Nephron (organoid): ENCODE measurements around the gene RYR2.

Experiments
- H3K27ac Mint-ChIP-seq, 3 experiments: 2 replicates each; pipeline ENCODE4 v1.8.0; 2020; ENCODE audit warnings: mixed read lengths in 3 of 3, mild to moderate bottlenecking in 2 of 3, moderate library complexity in 1 of 3
- H3K27me3 Mint-ChIP-seq: 2 replicates; pipeline ENCODE4 v1.8.0; 2021; ENCODE audit warnings: low read depth, mild to moderate bottlenecking, moderate library complexity, mixed read lengths
- H3K36me3 Mint-ChIP-seq: 2 replicates; pipeline ENCODE4 v1.8.0; 2020; ENCODE audit warnings: low read depth, mixed read lengths
- H3K4me1 Mint-ChIP-seq: 2 replicates; pipeline ENCODE4 v1.8.0; 2020; ENCODE audit warnings: mixed read lengths
- H3K4me3 Mint-ChIP-seq, 3 experiments: 2 replicates each; pipeline ENCODE4 v1.8.0; 2020; ENCODE audit warnings: mild to moderate bottlenecking in 3 of 3, mixed read lengths in 3 of 3, moderate library complexity in 2 of 3
- H3K9me3 Mint-ChIP-seq: 2 replicates; pipeline ENCODE4 v1.8.0; 2020; ENCODE audit warnings: mixed read lengths
- TF ChIP-seq, protein P1 (sequence below), 3 experiments: fragments of 200-600 bp; sonication (generic); IDR thresholded peaks; one replicate each; pipeline ENCODE4 v1.5.0; 2021; ENCODE audit warnings: antibody characterized with exemption in 3 of 3; ENCODE audit not compliant: unreplicated experiment in 3 of 3

RYR2 gene

DNA sequence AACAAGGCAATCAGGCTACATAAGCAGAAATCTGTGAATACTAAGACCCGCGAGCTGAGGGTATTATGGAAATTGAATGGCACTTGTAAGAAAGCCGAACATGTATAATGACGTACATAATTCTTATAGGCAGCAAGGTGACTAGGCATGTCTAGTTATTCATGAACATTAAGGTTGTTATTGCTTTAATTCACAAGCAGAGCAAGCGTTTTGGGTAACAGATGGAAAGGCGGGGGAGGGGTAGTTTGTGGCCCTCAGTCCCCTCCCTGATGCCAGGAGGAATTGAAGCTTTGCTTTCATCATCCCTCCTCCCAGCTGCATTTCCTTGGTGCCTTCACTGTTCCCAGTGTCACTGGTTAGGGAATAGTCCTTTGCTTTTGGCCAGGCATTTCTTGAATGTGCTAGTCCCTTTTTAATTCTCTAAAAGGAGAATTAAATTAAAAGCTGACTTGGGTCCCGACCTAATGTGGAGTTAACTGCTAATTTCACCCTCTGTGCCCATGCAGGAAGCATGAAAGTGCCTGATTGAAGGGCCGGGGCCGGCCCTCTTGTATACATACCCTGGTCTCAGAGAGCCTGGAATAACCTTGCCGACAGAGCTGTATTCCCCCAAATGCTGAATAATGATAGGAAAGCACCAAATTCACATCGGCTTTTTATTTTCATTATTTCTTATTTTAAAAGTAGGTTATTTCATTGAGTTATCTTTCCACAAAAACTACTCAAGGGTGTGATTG lies 42.5 kb downstream of the RYR2 start:
- Mint-ChIP-seq H3K27me3 (peaks cover 6% of the 10 kb centered on the region), H3K36me3 (no peaks in the 10 kb centered on the region), H3K4me3 (no peak overlapping the region), H3K27ac (no peak overlapping the region), H3K4me1 (no peaks in the 10 kb centered on the region), H3K9me3 (peaks cover 2% of the 10 kb centered on the region)
- TF ChIP-seq, protein P1, sequence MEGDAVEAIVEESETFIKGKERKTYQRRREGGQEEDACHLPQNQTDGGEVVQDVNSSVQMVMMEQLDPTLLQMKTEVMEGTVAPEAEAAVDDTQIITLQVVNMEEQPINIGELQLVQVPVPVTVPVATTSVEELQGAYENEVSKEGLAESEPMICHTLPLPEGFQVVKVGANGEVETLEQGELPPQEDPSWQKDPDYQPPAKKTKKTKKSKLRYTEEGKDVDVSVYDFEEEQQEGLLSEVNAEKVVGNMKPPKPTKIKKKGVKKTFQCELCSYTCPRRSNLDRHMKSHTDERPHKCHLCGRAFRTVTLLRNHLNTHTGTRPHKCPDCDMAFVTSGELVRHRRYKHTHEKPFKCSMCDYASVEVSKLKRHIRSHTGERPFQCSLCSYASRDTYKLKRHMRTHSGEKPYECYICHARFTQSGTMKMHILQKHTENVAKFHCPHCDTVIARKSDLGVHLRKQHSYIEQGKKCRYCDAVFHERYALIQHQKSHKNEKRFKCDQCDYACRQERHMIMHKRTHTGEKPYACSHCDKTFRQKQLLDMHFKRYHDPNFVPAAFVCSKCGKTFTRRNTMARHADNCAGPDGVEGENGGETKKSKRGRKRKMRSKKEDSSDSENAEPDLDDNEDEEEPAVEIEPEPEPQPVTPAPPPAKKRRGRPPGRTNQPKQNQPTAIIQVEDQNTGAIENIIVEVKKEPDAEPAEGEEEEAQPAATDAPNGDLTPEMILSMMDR (IDR thresholded peaks at IDR 0.05; ENCODE audit: unreplicated experiment in 3 of 3): no peak

DNA sequence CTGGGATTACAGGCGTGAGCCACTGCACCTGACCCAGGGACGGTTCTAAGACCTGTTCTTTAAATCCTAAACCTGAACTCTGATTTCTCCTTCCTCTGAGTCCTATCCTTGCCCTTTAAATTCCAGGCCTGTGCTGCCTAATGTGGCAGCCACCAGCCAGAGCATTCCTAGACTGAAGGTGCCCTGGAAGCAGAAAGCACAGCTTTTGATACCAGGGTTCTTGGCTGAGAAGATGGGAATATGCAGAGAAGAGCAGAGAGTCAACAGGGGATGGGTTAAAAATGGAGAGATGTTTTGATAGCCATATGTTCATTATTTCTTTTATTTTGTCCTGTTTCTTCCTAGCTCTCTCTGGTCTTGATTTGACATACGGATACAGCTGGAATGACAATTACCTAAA lies 49.7 kb downstream of the RYR2 start:
- TF ChIP-seq, protein P1 (IDR thresholded peaks at IDR 0.05; ENCODE audit: unreplicated experiment in 3 of 3): no peak
- Mint-ChIP-seq H3K27me3 (peaks cover 3% of the 10 kb centered on the region), H3K4me1 (no peaks in the 10 kb centered on the region), H3K36me3 (no peaks in the 10 kb centered on the region), H3K4me3 (no peak overlapping the region), H3K9me3 (no peaks in the 10 kb centered on the region), H3K27ac (no peak overlapping the region)

DNA sequence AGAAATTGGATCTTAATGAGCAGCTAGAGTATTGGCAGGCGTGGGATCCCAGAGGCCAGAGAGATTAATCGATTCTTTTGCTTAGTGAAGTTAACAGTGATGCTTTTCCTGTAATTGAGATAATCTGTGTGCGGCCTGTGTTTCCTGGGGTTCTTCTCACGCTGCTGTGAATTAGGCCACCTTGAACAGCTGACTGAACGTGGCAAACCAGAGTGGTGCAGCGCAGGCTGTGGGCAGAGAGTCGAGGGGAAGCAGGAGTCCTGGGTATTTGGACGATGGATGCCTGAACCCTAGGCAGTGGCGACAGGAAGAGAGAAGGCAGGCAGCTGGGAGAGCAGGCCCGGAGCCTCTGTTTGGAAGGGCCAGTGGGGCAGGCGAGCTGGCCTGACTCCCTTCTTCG lies 51.7 kb downstream of the RYR2 start:
- TF ChIP-seq, protein P1 (IDR thresholded peaks at IDR 0.05; ENCODE audit: unreplicated experiment in 3 of 3): no peak
- H3K27me3 Mint-ChIP-seq: peaks cover 3% of the 10 kb centered on the region
- no peaks in the 10 kb centered on the region for H3K36me3 Mint-ChIP-seq
- H3K4me1 Mint-ChIP-seq: peaks cover 4% of the 10 kb centered on the region
- no peak overlapping the region for H3K27ac Mint-ChIP-seq
- H3K9me3 Mint-ChIP-seq: no peaks in the 10 kb centered on the region
- H3K4me3 Mint-ChIP-seq: no peak overlapping the region

DNA sequence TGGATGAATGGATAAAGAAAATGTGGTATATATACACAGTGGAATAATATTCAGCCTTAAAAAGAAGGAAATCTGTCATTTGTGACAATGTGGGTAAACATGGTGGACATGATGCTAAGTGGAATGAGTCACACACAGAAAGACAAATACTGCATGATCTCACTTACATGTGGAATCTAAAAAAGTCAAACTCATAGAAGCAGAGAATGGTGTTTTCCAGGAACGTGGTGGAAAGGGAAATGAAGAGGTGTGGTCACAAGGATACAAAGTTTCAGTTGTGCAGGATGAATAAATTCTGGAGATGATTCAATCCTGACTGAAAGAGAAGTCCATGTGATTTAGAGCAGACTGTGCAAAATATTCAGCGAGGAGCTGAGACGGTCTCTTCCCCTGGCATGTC lies 56.6 kb downstream of the RYR2 start:
- TF ChIP-seq, protein P1 (IDR thresholded peaks at IDR 0.05; ENCODE audit: unreplicated experiment in 3 of 3): no peak
- Mint-ChIP-seq H3K36me3 (no peaks in the 10 kb centered on the region), H3K9me3 (no peaks in the 10 kb centered on the region), H3K4me1 (peaks cover 7% of the 10 kb centered on the region), H3K27me3 (peaks cover 3% of the 10 kb centered on the region), H3K27ac (no peak overlapping the region), H3K4me3 (no peak overlapping the region)

DNA sequence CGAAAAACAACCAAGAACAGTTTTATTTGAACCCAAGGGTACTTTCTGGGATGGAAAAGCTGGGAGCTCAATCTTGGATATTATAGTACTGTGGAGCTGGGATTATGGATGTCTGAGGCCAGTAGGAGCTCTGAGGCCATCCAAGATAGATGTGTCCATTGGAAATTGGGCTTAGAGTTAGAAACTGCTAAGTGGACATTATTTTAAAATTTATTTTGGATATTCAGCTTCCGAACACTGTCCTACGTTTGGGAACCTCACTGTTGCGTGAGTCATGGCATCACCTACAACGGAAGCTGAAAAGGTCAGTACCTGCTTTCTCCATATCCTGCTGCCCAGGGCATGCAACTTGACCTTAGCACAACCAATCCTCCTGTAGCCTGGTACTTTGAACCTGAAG lies 61.0 kb downstream of the RYR2 start:
- Mint-ChIP-seq H3K4me1 (peaks cover 13% of the 10 kb centered on the region), H3K27ac (no peak overlapping the region), H3K36me3 (no peaks in the 10 kb centered on the region), H3K9me3 (no peaks in the 10 kb centered on the region), H3K4me3 (no peak overlapping the region), H3K27me3 (no peaks in the 10 kb centered on the region)
- TF ChIP-seq, protein P1 (IDR thresholded peaks at IDR 0.05; ENCODE audit: unreplicated experiment in 3 of 3): no peak

DNA sequence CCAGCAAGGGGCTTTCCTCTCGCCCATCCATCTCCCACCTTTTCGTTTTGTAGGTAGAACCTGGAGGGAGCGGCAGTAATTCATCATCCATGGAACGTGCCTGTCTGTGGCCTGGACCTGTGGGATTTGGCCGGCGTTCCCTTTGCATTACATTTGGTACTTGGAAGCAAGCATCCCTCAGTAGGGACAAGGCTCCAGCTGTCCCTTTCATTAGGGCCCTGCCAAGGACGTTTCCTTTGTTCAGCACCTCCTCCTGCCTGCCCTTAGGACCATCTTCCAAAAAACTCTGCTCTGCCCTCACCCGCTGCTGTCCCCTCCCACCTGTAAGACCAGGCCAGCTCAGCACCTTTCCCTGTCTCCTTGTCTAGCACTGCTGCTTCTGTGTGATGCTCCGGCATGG lies 62.1 kb downstream of the RYR2 start:
- Mint-ChIP-seq H3K27me3 (no peaks in the 10 kb centered on the region), H3K4me1 (peaks cover 13% of the 10 kb centered on the region), H3K36me3 (no peaks in the 10 kb centered on the region), H3K4me3 (no peak overlapping the region), H3K27ac (no peak overlapping the region), H3K9me3 (no peaks in the 10 kb centered on the region)
- TF ChIP-seq, protein P1 (IDR thresholded peaks at IDR 0.05; ENCODE audit: unreplicated experiment in 3 of 3): no peak
